GM21515 (cell line): ENCODE results near the gene MPZL2.

Experiments
- ATAC-seq: cut with Tn5 transposase; IDR thresholded peaks from one replicate; pipeline ENCODE4 v1.9.1; 2021; ENCODE audit not compliant: unreplicated experiment

MPZL2 gene

GRCh38 chr11:118243993-118244762 is 19.9 kb downstream of the MPZL2 start:
- no peak for ATAC-seq

GRCh38 chr11:118243161-118243560 is 20.9 kb downstream of the MPZL2 start:
- ATAC-seq: no peak

DNA sequence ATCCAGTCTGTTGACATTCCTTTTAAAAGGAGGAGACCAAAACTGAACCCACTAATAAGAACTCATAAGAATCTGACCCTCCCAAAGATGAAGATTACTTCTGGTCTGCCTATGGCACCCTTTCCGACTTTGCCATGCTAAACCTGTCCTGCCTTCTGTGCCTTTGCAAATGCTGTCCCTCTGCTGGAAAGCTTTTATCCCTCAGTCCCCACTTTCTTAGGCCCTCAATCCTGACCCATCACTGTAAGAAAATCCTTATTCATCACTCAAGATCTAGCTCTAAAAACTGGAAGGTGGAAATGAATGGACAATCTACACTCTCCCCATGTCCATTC is 22.4 kb downstream of the MPZL2 start:
- no peak for ATAC-seq

DNA sequence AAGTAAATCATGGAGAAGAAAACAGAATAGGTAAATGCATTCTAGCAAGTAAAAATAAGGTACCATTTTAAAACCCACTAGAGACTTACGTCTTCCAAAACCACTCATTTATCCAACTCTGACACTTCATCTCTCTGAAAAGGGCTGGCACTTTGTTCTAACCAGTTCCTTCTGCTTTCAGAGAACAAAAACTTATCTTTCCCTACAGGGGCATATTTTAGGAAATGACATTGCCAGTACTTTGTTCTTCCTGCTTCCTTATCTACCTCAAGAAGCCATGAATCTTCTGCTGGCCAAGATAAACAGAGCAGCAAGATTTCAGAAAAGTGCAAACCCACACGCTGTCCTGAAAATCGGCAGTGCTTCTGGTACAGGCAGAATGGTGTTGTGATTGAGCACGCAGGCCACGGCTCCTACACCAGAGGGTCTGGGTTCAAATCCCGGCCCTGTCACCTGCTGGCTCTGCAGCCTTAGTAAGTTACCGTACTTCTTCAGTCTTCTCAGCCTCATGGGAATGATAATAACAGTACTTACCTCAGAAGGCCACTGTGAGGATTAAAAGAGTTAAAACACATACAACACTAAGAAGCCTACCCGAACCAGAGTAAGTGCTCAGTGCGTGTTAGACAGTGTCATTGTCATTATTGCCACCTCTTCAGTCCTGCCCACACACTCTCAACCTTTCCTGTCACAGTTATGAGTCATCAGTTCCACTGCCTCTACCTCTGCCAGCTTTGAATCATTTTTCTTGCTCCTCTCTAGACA is 22.9 kb downstream of the MPZL2 start:
- no peak for ATAC-seq

- ATAC-seq: no peak
Observed at GRCh38 chr11:118239509-118240205, 24.4 kb downstream of the MPZL2 start.

DNA sequence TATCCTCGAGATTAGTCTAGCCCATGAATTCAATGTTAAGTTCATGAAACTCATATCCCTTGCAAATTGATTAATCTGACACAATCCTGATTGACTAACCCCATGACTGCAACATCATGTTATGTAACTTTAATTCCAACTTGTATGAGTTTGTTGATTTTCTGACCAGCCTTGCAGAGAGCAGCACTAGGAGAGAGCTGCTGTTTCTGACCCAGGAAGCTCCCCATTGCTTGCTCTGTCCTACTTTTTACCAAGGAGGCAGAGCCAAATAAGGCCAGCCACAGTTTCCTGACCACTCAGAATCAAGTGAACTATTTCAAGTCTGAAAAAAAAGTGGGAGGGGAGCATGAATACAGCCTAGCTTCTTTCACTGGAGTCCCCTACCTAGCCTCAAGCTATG is 25.2 kb downstream of the MPZL2 start:
- ATAC-seq: no peak

DNA sequence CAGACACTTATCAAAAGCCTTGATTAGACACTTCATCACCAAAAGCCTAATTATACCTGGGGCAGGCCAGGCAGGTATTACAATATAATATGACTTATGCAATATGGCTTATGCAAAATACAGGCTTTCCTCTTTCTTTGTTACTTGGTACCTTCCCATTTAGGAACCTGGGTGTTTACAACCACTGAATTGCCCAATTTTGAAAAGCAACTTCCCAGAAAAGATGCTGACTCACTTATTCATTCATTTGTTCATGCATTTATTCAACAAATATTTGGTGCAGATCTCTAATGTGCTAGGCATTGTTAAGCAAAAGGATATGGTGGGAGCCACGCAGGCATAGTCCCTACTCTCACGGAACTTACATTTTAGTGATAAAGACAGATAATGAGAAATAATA is 25.7 kb downstream of the MPZL2 start:
- ATAC-seq: no peak

DNA sequence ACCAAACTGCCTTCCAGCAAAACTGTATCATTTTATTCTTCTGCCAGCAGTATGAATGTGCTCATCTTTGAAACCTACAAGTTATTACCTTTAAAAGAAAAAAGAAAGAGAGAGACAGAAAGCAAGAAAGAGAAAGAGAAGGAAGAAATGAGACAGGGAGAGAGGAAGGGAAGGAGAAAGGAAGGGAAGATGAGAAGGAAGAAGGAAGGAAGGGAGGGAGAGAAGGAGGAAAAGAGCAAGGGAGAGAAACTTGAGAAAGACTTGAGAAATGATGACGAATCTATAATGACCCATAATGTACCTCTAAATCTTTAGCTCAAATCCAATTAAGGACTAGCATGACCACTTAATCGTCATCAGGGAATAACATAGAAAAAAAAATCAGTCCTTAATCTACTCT is 27.9 kb downstream of the MPZL2 start:
- no peak for ATAC-seq

- no peak for ATAC-seq
Observed at GRCh38 chr11:118234833-118235232, 29.3 kb downstream of the MPZL2 start.

GRCh38 chr11:118233850-118234249 is 30.2 kb downstream of the MPZL2 start:
- no peak for ATAC-seq

- ATAC-seq: no peak
Observed at GRCh38 chr11:118233377-118233776, 30.7 kb downstream of the MPZL2 start.

DNA sequence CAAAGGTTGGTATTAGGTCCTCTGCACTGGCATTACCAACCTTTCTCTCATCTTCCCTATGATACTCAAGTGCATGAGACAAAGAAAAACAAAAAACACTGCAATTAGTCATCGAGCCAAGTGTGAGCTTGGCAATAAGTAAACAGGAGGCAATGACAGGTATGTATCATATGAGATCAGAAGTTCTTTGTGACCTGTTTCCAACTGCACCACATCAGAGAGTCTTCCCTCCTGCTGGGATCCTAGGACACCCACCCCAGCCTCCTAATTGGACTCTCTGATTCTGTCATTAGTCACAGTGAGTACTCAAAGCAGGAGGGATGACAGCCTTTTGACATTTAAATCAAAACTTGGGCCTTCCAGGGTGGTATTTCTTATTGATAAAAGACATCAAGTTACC is 31.4 kb downstream of the MPZL2 start:
- ATAC-seq: no peak

- no peak for ATAC-seq
Observed at GRCh38 chr11:118231461-118231860, 32.6 kb downstream of the MPZL2 start.

GRCh38 chr11:118230088-118230487 is 34.0 kb downstream of the MPZL2 start:
- ATAC-seq: no peak

- ATAC-seq: no peak
Observed at GRCh38 chr11:118229274-118229847, 34.7 kb downstream of the MPZL2 start.

DNA sequence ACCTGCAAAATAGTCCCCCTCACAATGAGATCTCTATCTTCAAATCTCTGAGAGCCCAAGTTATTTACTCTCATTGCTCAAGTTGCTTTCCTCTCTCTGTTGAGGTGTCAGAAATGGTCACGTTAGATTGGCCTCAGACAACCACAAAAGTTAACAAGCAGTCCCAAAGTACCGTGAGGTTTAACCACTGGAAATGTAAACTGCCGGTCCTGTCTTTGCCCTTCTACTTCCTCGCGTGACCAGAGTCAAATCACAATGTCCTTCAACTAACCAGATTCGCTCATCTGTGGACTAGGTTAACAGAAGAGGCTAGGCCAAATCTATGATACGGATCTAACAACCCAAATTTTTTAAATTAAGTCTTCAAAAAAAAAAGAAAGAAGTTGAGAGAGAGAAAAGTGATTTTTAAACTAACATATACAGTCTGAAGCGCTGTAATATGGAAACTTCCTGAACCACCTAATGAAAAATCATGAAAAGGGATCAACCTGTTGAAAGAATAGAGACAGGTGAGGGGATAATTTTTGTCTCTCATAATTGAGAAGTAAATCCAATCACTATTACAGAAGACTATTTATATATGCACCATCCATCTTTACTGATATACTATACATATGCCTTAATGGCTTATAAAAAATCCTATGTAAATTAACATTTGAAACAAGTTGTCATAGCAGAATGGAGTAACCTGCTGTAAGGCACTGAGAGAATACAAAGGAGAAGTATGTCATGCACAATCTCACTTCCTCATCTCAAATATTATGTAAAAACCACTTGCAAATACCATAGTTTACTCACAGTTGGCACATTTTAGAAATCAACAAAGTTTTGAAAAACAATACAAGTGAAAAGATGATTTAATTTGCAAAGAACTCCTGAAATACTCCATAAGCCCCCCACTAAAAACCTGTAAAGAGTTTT is 36.0 kb downstream of the MPZL2 start:
- ATAC-seq: peak; percentile 54

DNA sequence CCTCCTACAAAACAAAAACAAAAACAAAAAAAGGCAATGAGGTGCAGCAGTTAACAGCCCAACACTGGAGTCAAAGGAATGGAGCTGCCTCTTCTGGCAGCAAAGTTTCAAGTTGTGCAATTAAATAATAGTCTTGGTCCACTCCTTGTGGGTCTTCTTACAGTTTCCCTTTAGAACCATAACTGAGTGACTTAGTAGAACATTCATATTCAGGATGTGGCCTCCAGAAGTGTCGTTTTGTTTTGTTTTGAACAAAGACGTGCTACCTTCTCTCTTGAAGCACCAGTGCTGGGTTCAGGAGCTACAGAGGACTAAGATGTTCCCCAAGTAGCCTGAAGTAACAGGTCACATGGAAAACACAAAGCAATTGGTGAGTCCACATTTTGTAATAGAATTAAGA is 37.3 kb downstream of the MPZL2 start:
- ATAC-seq: no peak

GRCh38 chr11:118226296-118226695 is 37.8 kb downstream of the MPZL2 start:
- ATAC-seq: no peak

GRCh38 chr11:118224511-118225188 is 39.4 kb downstream of the MPZL2 start, which contains the start of gene JAML:
JAML (minus strand) TSS chr11:118225011; CDS start chr11:118214866, 10,145 bp downstream.
- ATAC-seq: no peak

DNA sequence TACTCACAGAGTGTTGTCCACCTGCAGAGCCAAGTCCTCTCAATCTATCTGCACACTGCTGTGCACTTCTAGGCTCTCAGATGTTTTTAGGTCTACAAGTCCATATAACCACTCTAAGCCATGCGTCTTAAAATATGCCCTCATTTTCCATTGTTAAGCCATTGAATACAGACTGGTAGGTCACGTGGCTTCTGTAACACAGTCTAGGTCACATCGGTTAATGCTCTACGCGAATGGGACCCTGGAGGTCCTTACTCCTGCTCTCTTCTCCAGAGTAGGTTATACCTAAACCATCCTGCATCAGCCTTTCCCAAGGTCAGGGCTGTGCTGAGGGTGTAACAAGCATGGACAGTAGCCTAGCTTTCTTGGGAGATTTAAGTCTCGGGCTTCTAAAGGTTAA is 40.1 kb downstream of the MPZL2 start:
- no peak for ATAC-seq
